HAP-1 (cell line): Measurements from ENCODE around the gene ANTXR1.
A peak's percentile ranks its signal among the peaks of the same experiment; 100 is the strongest.

Experiments
- DNase-seq, 2 experiments: peaks; one replicate each; pipeline ENCODE4 v3.0.0-alpha.2; 2016 to 2020; ENCODE audit warnings: low spot score in 2 of 2
- H3K27me3 ChIP-seq: fragments of 250-450 bp; sonication (Bioruptor Pico); 2 replicates; pipeline ENCODE4 v1.5.1; 2020; ENCODE audit warnings: low read depth, mild to moderate bottlenecking, moderate library complexity
- H3K36me3 ChIP-seq: fragments of 250-450 bp; sonication (Bioruptor Pico); replicated peaks from 2 replicates; pipeline ENCODE4 v1.5.1; 2020; ENCODE audit warnings: mild to moderate bottlenecking
- H3K4me1 ChIP-seq: fragments of 250-450 bp; sonication (Bioruptor Pico); 2 replicates; pipeline ENCODE4 v1.5.1; 2020; ENCODE audit warnings: mild to moderate bottlenecking
- H3K4me3 ChIP-seq: fragments of 250-450 bp; sonication (Bioruptor Pico); 2 replicates; pipeline ENCODE4 v1.5.1; 2020; ENCODE audit warnings: mild to moderate bottlenecking, moderate library complexity
- H3K9me3 ChIP-seq: fragments of 250-450 bp; sonication (Bioruptor Pico); 2 replicates; pipeline ENCODE4 v1.5.1; 2020; ENCODE audit warnings: mild to moderate bottlenecking, moderate library complexity
- in situ Hi-C: fragments of 300-500 bp; cut with MboI; formaldehyde crosslinking; loops from 3 replicates; pipeline ENCODE4 v1.14.3; 2020; ENCODE audit warnings: low sequenced_read_pairs, inconsistent platforms, mixed read lengths

The ANTXR1 gene

DNA sequence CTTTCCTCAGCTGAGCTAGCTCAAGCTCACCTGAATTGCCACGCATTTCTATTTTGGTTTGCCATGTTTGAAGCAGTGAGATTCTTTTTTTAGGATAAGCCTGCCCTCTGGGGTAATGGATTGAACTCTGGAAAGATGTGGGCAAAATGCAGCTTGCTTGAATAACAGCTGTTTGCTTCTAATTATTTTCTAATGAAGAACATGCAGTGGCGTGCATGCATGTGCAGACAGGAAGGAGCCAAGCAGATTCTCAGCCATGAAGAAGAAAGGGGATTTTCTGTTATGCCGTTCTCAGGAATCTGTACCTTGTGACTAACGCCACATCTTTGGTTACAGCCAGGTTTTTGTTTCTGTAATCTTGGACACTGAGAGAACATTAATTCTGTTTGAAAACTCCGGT, 171.2 kb downstream of the ANTXR1 start:
- H3K27me3 ChIP-seq: no peaks in the 10 kb centered on the region
- H3K36me3 ChIP-seq: peaks cover 9% of the 10 kb centered on the region
- H3K4me1 ChIP-seq: no peaks in the 10 kb centered on the region
- in situ Hi-C loops: no loop called here
- no peaks in the 10 kb centered on the region for H3K9me3 ChIP-seq
- no peak for DNase-seq
- no peak overlapping the region for H3K4me3 ChIP-seq

DNA sequence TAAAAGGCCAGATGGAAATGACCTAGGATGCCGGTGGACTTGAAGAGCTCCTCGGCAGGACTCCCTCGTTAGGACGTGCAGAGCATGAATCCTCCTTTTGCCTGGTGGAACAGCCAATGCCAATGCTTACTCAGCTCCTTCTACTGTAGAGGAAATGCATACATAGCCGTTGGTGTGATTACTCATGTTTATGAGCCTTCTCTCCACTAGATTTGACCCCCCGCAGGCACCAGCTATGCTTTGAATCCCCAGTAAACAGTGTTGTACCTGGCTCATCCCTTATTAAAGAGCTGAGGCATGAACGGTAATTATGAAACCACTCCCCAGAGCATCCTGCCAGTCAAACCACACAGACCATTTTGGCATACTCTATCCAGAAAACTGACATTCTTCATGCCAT, 172.8 kb downstream of the ANTXR1 start:
- in situ Hi-C loops: no loop called here
- DNase-seq: no peak
- peaks cover 9% of the 10 kb centered on the region for H3K36me3 ChIP-seq

DNA sequence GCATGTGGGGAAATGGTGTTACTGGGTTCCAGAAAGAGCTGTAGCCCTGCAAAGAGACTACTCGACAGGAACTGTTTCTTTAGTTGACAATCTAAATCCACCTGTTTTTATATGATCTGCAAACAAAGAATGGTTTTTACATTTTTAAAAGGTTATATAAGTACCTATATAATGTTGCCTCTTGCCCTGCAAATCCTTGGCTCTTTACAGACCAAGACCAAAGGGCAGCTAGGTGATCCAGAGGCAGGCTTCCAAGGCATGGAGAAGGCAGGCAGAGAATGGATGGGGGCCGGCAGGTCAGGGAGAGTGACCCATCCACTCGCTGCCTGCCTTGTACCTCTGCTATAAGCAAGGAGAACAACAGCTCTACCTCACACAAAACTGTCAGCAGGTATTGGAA, 173.6 kb downstream of the ANTXR1 start:
- no peak for DNase-seq
- H3K27me3 ChIP-seq: no peaks in the 10 kb centered on the region
- H3K4me3 ChIP-seq: no peak overlapping the region
- H3K36me3 ChIP-seq: peaks cover 9% of the 10 kb centered on the region
- in situ Hi-C loops: no loop called here
- H3K4me1 ChIP-seq: no peaks in the 10 kb centered on the region
- no peaks in the 10 kb centered on the region for H3K9me3 ChIP-seq

More for the DNA sequence above, 172.8 kb downstream of the ANTXR1 start:
- Histone ChIP-seq H3K9me3 (no peaks in the 10 kb centered on the region), H3K27me3 (no peaks in the 10 kb centered on the region), H3K4me1 (no peaks in the 10 kb centered on the region), H3K4me3 (no peak overlapping the region)

DNA sequence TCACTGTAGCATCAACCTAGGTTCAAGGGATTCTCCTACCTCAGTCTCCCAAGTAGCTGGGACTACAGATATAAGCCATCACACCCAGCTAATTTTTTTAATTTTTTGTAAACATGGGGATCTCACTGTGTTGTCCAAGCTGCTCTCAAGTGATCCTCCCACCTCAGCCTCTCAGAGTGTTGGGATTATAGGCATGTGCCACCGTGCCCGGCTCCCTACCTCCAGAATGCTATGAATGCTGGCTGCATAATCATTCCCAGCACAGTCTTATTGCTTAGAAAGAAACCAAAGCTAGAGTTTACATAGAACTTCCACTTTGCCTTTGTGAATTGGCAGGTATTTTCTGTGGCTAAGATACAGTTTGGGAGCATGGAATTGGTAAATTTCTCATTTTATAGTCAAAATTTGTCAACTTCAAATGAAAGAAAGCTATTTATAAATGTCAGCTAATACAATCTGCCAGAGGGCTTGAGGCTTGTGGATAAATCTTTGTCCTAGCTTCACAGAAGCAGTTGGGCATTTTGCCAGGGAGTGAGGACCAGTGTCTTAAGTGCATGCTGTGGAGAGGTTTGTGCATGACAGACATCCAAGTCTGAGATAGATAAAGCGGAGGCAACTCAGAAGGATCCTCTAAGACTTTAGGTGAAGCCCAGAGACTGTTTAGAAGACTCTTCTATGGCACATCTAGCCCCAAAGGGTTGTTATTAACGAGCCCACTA, 175.4 kb downstream of the ANTXR1 start:
- in situ Hi-C loops: no loop called here
- Histone ChIP-seq H3K4me1 (no peaks in the 10 kb centered on the region), H3K27me3 (no peaks in the 10 kb centered on the region), H3K4me3 (no peak overlapping the region), H3K9me3 (no peaks in the 10 kb centered on the region), H3K36me3 (peaks cover 5% of the 10 kb centered on the region; the same call in 1 of the 2 replicates)
- peak in 1 of 2 experiments; percentile 23 for DNase-seq

DNA sequence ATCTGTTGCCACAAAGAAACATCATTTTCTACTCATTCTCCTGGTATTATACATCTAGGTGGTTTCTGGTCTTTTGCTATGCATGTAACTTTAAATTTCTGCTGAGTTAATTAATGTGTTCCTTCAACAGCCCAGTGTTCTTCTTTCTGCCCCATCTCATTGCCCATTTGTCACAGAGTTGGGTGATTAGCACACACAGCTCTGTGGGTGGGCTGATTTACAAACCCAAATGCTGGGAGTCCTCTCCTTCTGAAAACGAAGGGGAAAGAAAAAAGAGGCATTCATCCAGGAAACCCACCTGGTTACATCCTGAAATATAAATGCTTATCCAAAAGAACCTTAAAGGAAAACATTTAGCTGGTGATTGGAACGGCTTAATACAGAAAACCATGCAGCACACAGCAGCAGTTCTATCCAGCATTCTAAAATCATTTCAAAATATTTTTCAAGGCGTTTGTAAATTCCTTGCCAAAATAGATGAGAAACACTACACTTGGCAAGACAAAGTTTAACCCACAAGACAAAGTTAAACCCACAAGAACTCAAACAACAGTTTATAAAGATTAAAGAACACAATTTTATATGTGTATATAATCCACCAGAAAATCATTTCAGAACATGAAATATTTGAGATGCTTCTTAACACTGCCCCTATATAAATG, 177.9 kb downstream of the ANTXR1 start:
- Histone ChIP-seq H3K9me3 (no peaks in the 10 kb centered on the region), H3K4me1 (no peaks in the 10 kb centered on the region), H3K27me3 (no peaks in the 10 kb centered on the region), H3K4me3 (no peak overlapping the region), H3K36me3 (no peaks in the 10 kb centered on the region)
- DNase-seq: no peak
- in situ Hi-C loops: no loop called here

DNA sequence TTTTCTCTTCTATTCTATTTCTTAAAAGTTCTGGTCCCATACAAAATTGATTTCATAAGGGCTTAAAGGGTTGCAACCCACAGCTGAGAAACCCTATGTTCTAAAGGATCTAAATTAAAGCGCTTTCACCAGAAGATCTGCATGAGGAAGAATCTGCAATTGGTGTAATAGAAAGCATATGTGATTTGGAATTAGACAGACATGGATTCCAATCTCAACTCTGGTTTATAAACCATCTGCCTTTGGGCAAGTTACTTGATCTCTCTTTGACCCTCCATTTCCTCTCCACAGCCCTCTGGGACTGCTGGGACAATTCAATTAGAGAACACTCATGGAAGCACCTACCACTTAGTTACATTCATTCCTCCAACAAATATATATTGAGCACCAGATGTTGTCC, 178.7 kb downstream of the ANTXR1 start:
- no peaks in the 10 kb centered on the region for H3K4me1 ChIP-seq
- DNase-seq: no peak
- H3K9me3 ChIP-seq: no peaks in the 10 kb centered on the region
- no peaks in the 10 kb centered on the region for H3K27me3 ChIP-seq
- in situ Hi-C loops: no loop called here
- no peaks in the 10 kb centered on the region for H3K36me3 ChIP-seq
- H3K4me3 ChIP-seq: no peak overlapping the region

DNA sequence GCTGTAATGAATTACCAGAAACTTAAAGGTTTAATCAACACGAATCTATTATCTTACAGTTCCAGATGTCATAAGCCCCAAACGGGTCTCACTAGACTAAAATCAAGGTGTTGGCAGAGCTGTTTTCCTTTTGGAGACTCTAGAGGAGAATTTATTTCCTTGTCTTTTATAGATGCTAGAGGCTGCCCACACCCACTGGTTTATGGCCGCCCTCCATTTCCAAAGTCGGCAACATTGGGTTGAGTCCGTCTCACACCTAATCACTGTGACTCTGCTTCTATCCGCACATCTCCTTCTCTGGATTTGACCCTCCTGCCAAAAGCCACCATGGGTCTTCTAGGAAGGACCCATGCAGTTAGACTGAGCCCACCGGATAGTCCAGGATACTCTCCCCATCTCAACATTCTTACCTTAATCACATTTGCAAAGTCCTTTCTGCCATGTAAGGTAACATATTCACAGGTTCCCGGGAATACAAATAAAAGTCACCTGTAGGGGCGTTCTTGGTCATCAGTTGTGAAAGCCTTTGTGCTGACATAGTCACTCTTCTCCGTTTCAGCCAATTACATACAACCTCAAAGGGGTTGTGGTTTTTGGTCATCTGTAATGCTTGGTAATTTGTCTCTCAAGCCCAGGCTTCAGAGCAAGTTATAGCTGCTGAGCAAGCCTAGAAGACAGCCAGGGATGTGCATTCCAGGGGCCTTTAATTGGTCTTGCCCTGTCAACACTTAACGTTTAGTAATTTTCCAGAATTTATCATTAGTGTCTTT, 179.4 kb downstream of the ANTXR1 start:
- H3K4me1 ChIP-seq: no peaks in the 10 kb centered on the region
- no peaks in the 10 kb centered on the region for H3K9me3 ChIP-seq
- H3K36me3 ChIP-seq: no peaks in the 10 kb centered on the region
- no peaks in the 10 kb centered on the region for H3K27me3 ChIP-seq
- DNase-seq: no peak
- H3K4me3 ChIP-seq: no peak overlapping the region
- in situ Hi-C loops: no loop called here

DNA sequence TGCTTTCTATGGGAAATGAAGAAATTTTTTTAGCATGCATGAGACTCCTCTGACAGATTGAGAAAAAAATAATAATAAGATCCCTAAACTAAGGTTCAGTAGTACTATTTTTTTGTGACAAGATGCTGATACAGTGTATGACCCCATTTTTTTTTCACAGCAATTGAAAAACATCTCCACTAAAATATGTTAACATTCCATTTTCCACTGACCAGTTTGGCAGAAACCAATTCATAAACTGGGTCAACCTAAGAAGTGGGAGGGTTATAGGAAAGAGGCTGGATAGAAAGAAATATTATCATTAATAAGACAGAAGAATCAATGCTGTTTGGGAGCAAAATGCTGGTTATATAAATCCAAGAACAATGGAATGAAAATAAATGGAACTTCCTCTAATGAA, 182.7 kb downstream of the ANTXR1 start:
- H3K4me3 ChIP-seq: no peak overlapping the region
- no peaks in the 10 kb centered on the region for H3K27me3 ChIP-seq
- no peak for DNase-seq
- H3K4me1 ChIP-seq: no peaks in the 10 kb centered on the region
- no peaks in the 10 kb centered on the region for H3K9me3 ChIP-seq
- H3K36me3 ChIP-seq: no peaks in the 10 kb centered on the region
- in situ Hi-C loops: no loop called here

DNA sequence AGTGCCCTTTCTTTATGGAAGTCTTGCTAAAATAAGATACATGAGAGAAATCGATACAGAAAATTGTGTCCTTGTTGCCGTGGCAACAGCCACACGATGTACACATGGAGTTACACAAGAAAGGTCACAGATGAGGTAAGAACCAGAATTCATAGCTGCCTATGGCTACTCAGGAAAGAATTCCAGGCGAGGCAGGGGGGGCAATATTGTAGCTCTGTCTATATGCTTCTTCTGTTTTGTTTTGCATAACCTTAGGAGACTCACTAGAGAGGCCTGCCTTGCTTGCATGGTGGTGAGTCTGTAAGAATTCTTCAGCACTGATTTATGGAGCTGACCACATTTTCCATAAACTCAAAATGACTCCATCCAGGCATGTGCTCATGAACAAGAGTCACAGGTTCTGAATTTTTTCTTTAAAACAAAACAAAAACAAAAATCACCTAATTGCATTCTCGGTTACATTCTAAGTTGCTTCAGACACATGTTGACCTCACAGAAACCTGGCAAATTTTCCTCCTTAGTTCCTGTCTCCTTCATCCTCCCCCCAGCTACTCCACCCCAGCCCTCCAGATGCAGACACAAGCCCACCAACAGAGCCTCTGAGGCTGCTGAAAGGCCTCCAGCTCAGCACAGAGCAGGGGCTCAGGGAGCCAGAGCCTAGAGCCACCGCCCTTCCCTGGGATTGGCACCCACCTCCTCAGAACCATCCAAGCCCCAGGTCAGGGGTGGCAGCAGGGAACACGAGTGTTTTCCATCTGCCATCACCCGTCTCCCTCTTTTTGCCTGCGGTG, 183.5 kb downstream of the ANTXR1 start:
- no peak for DNase-seq
- in situ Hi-C loops: no loop called here
- Histone ChIP-seq H3K27me3 (no peaks in the 10 kb centered on the region), H3K36me3 (no peaks in the 10 kb centered on the region), H3K9me3 (no peaks in the 10 kb centered on the region), H3K4me1 (no peaks in the 10 kb centered on the region), H3K4me3 (no peak overlapping the region)

DNA sequence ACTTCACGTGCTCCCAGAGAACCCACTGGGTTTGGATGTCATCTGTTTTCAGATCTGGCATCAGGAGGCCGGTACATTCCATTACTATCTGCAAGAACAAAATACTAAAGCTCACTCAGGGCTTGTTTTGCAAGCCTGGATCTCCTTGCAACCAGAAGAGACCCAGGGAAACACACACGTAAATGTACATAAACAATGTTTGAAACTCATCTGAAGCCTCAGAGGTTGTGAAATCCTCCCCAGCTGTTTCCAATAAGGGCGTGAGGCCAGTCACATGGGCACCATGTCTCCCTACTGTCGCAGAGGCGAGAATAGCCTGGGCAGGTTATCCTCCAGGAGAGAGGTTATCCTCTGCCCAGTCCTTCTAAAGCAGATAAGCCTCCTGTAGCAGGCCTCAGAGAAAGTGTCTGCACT, 187.1 kb downstream of the ANTXR1 start:
- Histone ChIP-seq H3K4me1 (no peaks in the 10 kb centered on the region), H3K36me3 (no peaks in the 10 kb centered on the region), H3K27me3 (no peaks in the 10 kb centered on the region), H3K4me3 (no peak overlapping the region), H3K9me3 (no peaks in the 10 kb centered on the region)
- DNase-seq: no peak
- in situ Hi-C loops: no loop called here

DNA sequence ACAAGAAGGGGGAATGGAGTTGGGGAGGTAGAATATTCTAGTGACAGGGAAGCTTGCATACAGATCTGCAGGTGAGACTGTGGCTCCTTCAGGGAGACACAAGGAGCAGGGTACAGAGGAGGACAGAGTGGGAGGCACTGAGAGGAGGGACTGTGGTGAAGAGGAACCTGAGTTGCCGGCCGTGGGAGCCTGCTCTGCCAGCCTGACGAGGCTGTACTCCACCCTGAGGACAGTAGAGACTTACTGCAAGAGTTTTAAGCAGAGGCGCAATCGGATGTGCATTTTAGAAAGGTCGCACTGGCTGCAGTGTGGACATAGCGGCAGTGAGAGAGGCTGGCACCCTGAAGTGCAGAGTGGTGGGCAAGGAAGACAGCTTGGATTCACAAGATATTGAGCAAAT, 188.3 kb downstream of the ANTXR1 start:
- Histone ChIP-seq H3K36me3 (no peaks in the 10 kb centered on the region), H3K27me3 (no peaks in the 10 kb centered on the region), H3K4me1 (no peaks in the 10 kb centered on the region), H3K9me3 (no peaks in the 10 kb centered on the region), H3K4me3 (no peak overlapping the region)
- no peak for DNase-seq
- in situ Hi-C loops: no loop called here

DNA sequence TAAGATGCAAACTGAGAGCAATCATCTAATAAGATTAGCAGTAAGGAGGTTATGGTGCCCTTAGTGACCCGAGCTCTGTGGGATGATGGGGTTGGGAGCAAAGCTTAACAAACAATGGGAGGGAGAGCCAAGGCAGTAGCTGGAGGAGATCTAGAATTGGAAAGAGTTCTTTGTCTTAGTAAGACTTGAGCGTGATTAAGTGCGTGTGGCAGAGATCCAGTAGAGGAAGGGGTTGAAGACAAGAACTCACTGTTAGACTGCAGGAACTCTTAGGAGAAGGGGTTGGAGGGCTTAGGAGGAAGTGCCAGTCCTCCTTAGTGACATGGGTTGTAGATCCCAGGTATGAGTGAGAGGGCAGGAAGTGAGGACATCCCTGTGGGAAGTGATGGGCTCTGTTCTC, 189.3 kb downstream of the ANTXR1 start:
- no peak for DNase-seq

DNA sequence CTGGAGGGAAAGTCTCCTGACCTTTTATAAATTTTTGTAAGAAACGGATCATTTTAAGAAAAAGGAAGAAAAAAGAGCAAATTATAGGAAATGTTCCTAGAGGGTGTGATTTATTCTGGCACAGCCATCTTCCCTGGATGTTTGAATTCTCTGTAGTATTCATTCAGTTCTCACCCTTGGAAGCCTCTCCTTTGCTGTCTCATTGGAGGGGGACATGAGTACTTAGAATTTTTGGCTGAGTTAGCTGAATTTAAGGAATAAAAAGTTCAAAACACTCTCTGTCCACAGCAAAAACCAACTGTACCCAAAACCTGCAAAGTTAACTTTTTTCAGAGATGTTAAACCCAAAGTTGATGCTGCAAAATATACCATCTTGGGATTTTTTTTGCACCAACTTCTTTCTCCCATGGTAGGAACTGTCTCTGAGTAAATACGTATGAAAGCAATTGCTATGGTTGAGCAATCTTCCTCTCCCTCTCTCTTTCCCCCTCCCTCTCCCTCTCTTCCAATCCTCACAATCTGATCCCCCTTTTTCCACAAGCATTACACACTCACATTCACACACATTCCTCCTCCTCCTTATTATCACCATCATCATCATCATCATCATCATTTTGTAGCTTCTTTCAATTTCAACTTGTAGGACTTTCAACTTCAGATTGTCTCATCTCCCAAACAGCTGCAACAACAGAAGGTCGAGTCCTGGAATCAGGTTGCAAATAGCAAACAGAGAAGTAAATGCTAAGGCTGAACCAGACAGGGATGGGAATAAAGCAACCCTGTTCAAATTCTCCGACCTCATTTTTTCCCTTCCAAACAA, 190.4 kb downstream of the ANTXR1 start:
- in situ Hi-C loops: no loop called here
- no peaks in the 10 kb centered on the region for H3K9me3 ChIP-seq
- no peak overlapping the region for H3K4me3 ChIP-seq
- no peaks in the 10 kb centered on the region for H3K4me1 ChIP-seq
- DNase-seq: no peak
- H3K36me3 ChIP-seq: no peaks in the 10 kb centered on the region
- H3K27me3 ChIP-seq: no peaks in the 10 kb centered on the region

More for the DNA sequence above, 189.3 kb downstream of the ANTXR1 start:
- no peaks in the 10 kb centered on the region for H3K9me3 ChIP-seq
- H3K36me3 ChIP-seq: no peaks in the 10 kb centered on the region
- no peaks in the 10 kb centered on the region for H3K27me3 ChIP-seq
- in situ Hi-C loops: no loop called here
- no peak overlapping the region for H3K4me3 ChIP-seq
- no peaks in the 10 kb centered on the region for H3K4me1 ChIP-seq
